BLaER1 (cell line): ENCODE measurements around the gene WWOX.

Experiments
- H3K27ac ChIP-seq: shearing (Covaris generic); formaldehyde crosslinking; 2 replicates; pipeline ENCODE4 v1.8.1; 2022
- H3K27me3 ChIP-seq: shearing (Covaris generic); formaldehyde crosslinking; 2 replicates; pipeline ENCODE4 v1.8.1; 2022
- H3K36me3 ChIP-seq: shearing (Covaris generic); formaldehyde crosslinking; 2 replicates; pipeline ENCODE4 v1.8.1; 2022
- H3K4me1 ChIP-seq: shearing (Covaris generic); formaldehyde crosslinking; 2 replicates; pipeline ENCODE4 v1.8.1; 2022
- H3K4me2 ChIP-seq: shearing (Covaris generic); formaldehyde crosslinking; 2 replicates; pipeline ENCODE4 v1.8.1; 2022
- H3K4me3 ChIP-seq: shearing (Covaris generic); formaldehyde crosslinking; 2 replicates; pipeline ENCODE4 v1.8.1; 2022
- H3K9ac ChIP-seq: shearing (Covaris generic); formaldehyde crosslinking; 2 replicates; pipeline ENCODE4 v1.8.1; 2022
- H3K9me3 ChIP-seq: shearing (Covaris generic); formaldehyde crosslinking; 2 replicates; pipeline ENCODE4 v1.8.1; 2022
- H4K20me1 ChIP-seq: shearing (Covaris generic); formaldehyde crosslinking; 2 replicates; pipeline ENCODE4 v1.8.1; 2022
- Cebpa-rat ChIP-seq: shearing (Covaris generic); IDR thresholded peaks from 2 replicates; pipeline ENCODE4 v1.8.1; 2022

The WWOX gene

GRCh38 chr16:78882150-78882549 lies 782.7 kb downstream of the WWOX start:
- H3K4me2 ChIP-seq, result no peak overlapping the region
- no peaks in the 10 kb centered on the region for H4K20me1 ChIP-seq
- H3K9me3 ChIP-seq, result no peaks in the 10 kb centered on the region
- no peaks in the 10 kb centered on the region for H3K4me1 ChIP-seq
- no peak overlapping the region for H3K27ac ChIP-seq
- no peak overlapping the region for H3K9ac ChIP-seq
- H3K27me3 ChIP-seq, result no peaks in the 10 kb centered on the region
- no peak overlapping the region for H3K4me3 ChIP-seq
- TF ChIP-seq Cebpa-rat, result no peak
- H3K36me3 ChIP-seq, result no peaks in the 10 kb centered on the region

GRCh38 chr16:78882751-78883150 lies 783.3 kb downstream of the WWOX start:
- Histone ChIP-seq H3K4me2 (no peak overlapping the region), H3K36me3 (no peaks in the 10 kb centered on the region), H3K27me3 (no peaks in the 10 kb centered on the region), H3K27ac (no peak overlapping the region), H3K4me3 (no peak overlapping the region), H4K20me1 (no peaks in the 10 kb centered on the region), H3K9me3 (no peaks in the 10 kb centered on the region), H3K4me1 (no peaks in the 10 kb centered on the region), H3K9ac (no peak overlapping the region)
- TF ChIP-seq Cebpa-rat, result no peak

GRCh38 chr16:78884204-78884603 lies 784.8 kb downstream of the WWOX start:
- Histone ChIP-seq H3K4me3 (no peak overlapping the region), H3K9me3 (no peaks in the 10 kb centered on the region), H3K9ac (no peak overlapping the region), H3K27ac (no peak overlapping the region), H3K36me3 (no peaks in the 10 kb centered on the region), H3K27me3 (no peaks in the 10 kb centered on the region), H4K20me1 (no peaks in the 10 kb centered on the region), H3K4me1 (no peaks in the 10 kb centered on the region), H3K4me2 (no peak overlapping the region)
- TF ChIP-seq Cebpa-rat, result no peak

GRCh38 chr16:78889346-78889745 lies 789.9 kb downstream of the WWOX start:
- no peaks in the 10 kb centered on the region; the same call in 1 of the 2 replicates for H3K4me1 ChIP-seq
- H3K27me3 ChIP-seq, result no peaks in the 10 kb centered on the region
- no peaks in the 10 kb centered on the region for H3K36me3 ChIP-seq
- H4K20me1 ChIP-seq, result no peaks in the 10 kb centered on the region
- H3K4me3 ChIP-seq, result no peak overlapping the region
- H3K9ac ChIP-seq, result no peak overlapping the region
- H3K27ac ChIP-seq, result no peak overlapping the region
- H3K4me2 ChIP-seq, result no peak overlapping the region
- no peaks in the 10 kb centered on the region for H3K9me3 ChIP-seq
- no peak for TF ChIP-seq Cebpa-rat

- TF ChIP-seq Cebpa-rat, result no peak
- no peak overlapping the region for H3K4me3 ChIP-seq
- no peak overlapping the region for H3K9ac ChIP-seq
These were observed 791.0 kb downstream of the WWOX start for GRCh38 chr16:78890373-78890895.

GRCh38 chr16:78892951-78893733 lies 793.7 kb downstream of the WWOX start:
- H3K36me3 ChIP-seq, result no peaks in the 10 kb centered on the region
- no peaks in the 10 kb centered on the region for H4K20me1 ChIP-seq
- no peak overlapping the region for H3K4me2 ChIP-seq
- no peak overlapping the region for H3K27ac ChIP-seq
- no peaks in the 10 kb centered on the region for H3K9me3 ChIP-seq
- H3K27me3 ChIP-seq, result no peaks in the 10 kb centered on the region
- no peak overlapping the region for H3K9ac ChIP-seq
- TF ChIP-seq Cebpa-rat, result no peak
- H3K4me1 ChIP-seq, result no peaks in the 10 kb centered on the region; the same call in 1 of the 2 replicates
- H3K4me3 ChIP-seq, result no peak overlapping the region

More at GRCh38 chr16:78890373-78890895, 791.0 kb downstream of the WWOX start:
- no peak overlapping the region for H3K27ac ChIP-seq
- no peaks in the 10 kb centered on the region; the same call in 1 of the 2 replicates for H3K4me1 ChIP-seq
- no peak overlapping the region for H3K4me2 ChIP-seq
- no peaks in the 10 kb centered on the region for H3K27me3 ChIP-seq
- no peaks in the 10 kb centered on the region for H4K20me1 ChIP-seq
- H3K36me3 ChIP-seq, result no peaks in the 10 kb centered on the region
- no peaks in the 10 kb centered on the region for H3K9me3 ChIP-seq

GRCh38 chr16:78894886-78895285 lies 795.4 kb downstream of the WWOX start:
- Histone ChIP-seq H3K27me3 (no peaks in the 10 kb centered on the region), H3K4me3 (no peak overlapping the region), H3K36me3 (no peaks in the 10 kb centered on the region), H4K20me1 (no peaks in the 10 kb centered on the region), H3K4me1 (no peaks in the 10 kb centered on the region; the same call in 1 of the 2 replicates), H3K9ac (no peak overlapping the region), H3K27ac (no peak overlapping the region), H3K4me2 (no peak overlapping the region), H3K9me3 (no peaks in the 10 kb centered on the region)
- no peak for TF ChIP-seq Cebpa-rat

- H3K4me2 ChIP-seq, result no peak overlapping the region
- H3K27ac ChIP-seq, result no peak overlapping the region
- H3K4me1 ChIP-seq, result no peaks in the 10 kb centered on the region; the same call in 1 of the 2 replicates
- H3K4me3 ChIP-seq, result no peak overlapping the region
- no peak overlapping the region for H3K9ac ChIP-seq
- no peaks in the 10 kb centered on the region for H3K27me3 ChIP-seq
- TF ChIP-seq Cebpa-rat, result no peak
- H4K20me1 ChIP-seq, result no peaks in the 10 kb centered on the region
- H3K9me3 ChIP-seq, result no peaks in the 10 kb centered on the region
- no peaks in the 10 kb centered on the region for H3K36me3 ChIP-seq
These were observed 796.2 kb downstream of the WWOX start for GRCh38 chr16:78895681-78896080.

GRCh38 chr16:78896280-78896679 lies 796.8 kb downstream of the WWOX start:
- Histone ChIP-seq H3K36me3 (no peaks in the 10 kb centered on the region), H3K9ac (no peak overlapping the region), H3K4me1 (no peaks in the 10 kb centered on the region; the same call in 1 of the 2 replicates), H3K27ac (no peak overlapping the region), H3K4me3 (no peak overlapping the region), H3K4me2 (no peak overlapping the region), H3K9me3 (no peaks in the 10 kb centered on the region), H3K27me3 (no peaks in the 10 kb centered on the region), H4K20me1 (no peaks in the 10 kb centered on the region)
- TF ChIP-seq Cebpa-rat, result no peak

GRCh38 chr16:78897299-78897698 lies 797.8 kb downstream of the WWOX start:
- Histone ChIP-seq H3K4me1 (no peaks in the 10 kb centered on the region; the same call in 1 of the 2 replicates), H3K9me3 (no peaks in the 10 kb centered on the region), H3K4me2 (no peak overlapping the region), H4K20me1 (no peaks in the 10 kb centered on the region), H3K9ac (no peak overlapping the region), H3K4me3 (no peak overlapping the region), H3K27me3 (no peaks in the 10 kb centered on the region), H3K27ac (no peak overlapping the region), H3K36me3 (no peaks in the 10 kb centered on the region)
- TF ChIP-seq Cebpa-rat, result no peak
